GM12865 (cell line): Measurements from ENCODE around the gene ZNF777.
"Not testable (repeated sequence)": the region's sequence is repeated elsewhere in the genome, so short reads cannot be mapped to it uniquely, and the experiment has no call there.

Experiments used
- DNase-seq: peaks from one replicate; pipeline ENCODE4 v3.0.0; 2010; ENCODE audit warnings: low read depth
- H3K4me3 ChIP-seq: 2 replicates; pipeline ENCODE4 v1.5.1; 2011; ENCODE audit warnings: mild to moderate bottlenecking, low read depth, low read length, control low read depth
- TF ChIP-seq, protein P1 (sequence below): IDR thresholded peaks from 2 replicates; pipeline ENCODE4 v1.5.1; 2011; ENCODE audit warnings: low read length, control low read depth, low read depth, inconsistent platforms; ENCODE audit not compliant: insufficient read depth; ENCODE audit errors: missing control alignments

The ZNF777 gene

DNA sequence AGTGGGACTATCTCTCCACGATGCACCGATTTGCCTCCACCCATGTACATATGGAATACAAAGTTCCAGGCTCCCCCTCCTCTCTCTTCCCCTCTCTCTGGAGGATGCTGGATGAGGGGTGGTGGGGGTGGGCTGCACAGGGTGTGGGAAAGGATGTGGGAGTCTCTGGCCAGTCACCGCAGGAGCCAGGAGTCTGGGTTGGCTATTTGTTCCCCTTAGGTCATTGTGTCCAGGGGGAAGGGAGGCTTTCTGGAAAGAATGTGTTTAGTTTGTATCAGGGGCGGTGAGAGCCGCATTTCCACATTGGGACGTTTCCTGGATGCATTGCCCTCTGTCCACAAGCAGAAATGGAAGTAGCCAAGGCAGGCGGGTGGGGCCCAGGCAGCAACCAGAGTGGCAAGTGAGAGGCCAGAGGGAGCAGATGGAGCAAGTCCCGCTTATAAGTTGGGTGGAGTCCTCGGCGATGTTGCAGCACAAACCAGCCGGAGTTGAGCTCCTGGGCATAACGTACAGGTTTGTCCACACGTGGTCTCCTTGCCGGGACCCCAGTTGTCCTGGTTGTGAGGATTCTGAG, 63.3 kb downstream of the ZNF777 start:
- DNase-seq, result no peak
- H3K4me3 ChIP-seq, result no peak overlapping the region
- TF ChIP-seq, protein P1, sequence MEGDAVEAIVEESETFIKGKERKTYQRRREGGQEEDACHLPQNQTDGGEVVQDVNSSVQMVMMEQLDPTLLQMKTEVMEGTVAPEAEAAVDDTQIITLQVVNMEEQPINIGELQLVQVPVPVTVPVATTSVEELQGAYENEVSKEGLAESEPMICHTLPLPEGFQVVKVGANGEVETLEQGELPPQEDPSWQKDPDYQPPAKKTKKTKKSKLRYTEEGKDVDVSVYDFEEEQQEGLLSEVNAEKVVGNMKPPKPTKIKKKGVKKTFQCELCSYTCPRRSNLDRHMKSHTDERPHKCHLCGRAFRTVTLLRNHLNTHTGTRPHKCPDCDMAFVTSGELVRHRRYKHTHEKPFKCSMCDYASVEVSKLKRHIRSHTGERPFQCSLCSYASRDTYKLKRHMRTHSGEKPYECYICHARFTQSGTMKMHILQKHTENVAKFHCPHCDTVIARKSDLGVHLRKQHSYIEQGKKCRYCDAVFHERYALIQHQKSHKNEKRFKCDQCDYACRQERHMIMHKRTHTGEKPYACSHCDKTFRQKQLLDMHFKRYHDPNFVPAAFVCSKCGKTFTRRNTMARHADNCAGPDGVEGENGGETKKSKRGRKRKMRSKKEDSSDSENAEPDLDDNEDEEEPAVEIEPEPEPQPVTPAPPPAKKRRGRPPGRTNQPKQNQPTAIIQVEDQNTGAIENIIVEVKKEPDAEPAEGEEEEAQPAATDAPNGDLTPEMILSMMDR, result no peak

GRCh38 chr7:149388550-149389335, 72.1 kb downstream of the ZNF777 start:
- DNase-seq, H3K4me3 ChIP-seq: not testable (repeated sequence)

DNA sequence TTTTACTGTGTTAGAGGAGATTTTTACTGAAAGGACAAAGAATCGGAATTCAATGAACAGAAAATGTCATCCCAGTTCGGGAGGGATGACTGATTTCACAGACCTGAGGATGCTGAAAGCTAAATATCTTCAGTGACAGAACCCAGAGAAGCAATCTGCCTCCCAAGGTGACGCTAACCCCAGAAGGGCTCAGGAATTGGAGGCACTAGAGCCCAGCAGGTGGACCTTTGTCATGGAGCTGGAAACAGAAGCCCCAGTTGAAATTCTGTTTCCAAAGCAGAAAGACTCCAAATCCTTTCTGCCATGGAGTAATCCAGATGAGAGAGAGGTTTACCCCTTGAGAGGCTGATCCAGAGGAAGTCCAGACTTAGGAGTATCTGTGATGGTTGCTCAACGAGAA, 74.3 kb downstream of the ZNF777 start:
- not testable (repeated sequence) for DNase-seq, H3K4me3 ChIP-seq

- H3K4me3 ChIP-seq, result no peak overlapping the region
- TF ChIP-seq, protein P1, result no peak
- no peak for DNase-seq
Observed at GRCh38 chr7:149385195-149385950, 75.5 kb downstream of the ZNF777 start.
